ENCODE measurements around the gene ITPRIPL1.

ITPRIPL1 gene

DNA sequence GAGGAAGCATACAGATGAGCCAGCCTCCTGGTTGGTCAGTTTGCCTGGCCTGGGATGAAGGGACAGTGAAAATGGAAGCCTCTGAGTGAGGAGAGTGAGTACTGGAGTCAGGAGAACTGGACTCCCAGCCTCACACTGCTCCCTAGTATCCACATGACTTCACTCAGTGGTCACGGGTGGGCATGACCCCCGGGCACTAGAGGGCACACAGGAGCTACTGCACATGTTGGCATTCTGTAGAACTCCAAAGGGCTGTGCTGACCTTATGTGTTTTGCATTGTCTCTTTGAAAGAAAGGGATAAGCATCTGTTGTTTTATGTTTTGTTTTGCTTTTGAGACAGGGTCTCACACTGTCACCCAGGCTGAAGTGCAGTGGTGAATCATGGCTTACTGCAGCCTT lies 34.2 kb downstream of the ITPRIPL1 start:
- no peaks in the 10 kb centered on the region for H3K27me3 ChIP-seq (ENCODE audit: insufficient read depth, insufficient read length)
- no peak for DNase-seq (ENCODE audit: low read depth, low spot score)
- no peaks in the 10 kb centered on the region for H3K9me3 ChIP-seq (ENCODE audit: insufficient read depth, low read length)
- TF ChIP-seq YY1 (IDR thresholded peaks at IDR 0.05; ENCODE audit: insufficient read depth, insufficient read length) (no peak), ZNF274 (IDR thresholded peaks at IDR 0.05; ENCODE audit: low read depth, low read length) (no peak)
- H3K36me3 ChIP-seq (ENCODE audit: insufficient read depth, insufficient read length, low read length): peaks cover 95% of the 10 kb centered on the region
- H3K9ac ChIP-seq (ENCODE audit: insufficient read length, low read depth): no peak overlapping the region
- H3K4me1 ChIP-seq (ENCODE audit: insufficient read depth, insufficient read length): no peaks in the 10 kb centered on the region
- H3K4me3 ChIP-seq (ENCODE audit: insufficient read length, low read depth): no peak overlapping the region

DNA sequence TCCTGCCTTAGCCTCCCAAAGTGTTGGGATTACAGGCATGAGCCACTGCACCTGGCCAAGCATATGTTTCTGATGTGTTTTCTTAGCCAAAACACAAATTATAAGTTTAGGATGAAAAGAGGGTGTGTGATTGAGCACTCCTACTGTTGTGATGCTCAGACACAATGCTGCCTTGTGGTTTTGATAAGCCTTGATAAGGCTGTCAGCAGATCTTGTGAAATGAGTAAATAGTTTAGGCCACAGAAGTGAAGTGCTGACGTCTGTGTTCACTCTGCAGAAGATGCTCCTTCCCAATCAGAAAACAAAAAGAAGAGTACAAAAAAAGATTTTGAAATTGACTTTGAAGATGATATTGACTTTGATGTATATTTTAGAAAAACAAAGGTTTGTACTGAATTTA lies 34.7 kb downstream of the ITPRIPL1 start:
- H3K9me3 ChIP-seq (ENCODE audit: insufficient read depth, low read length): no peaks in the 10 kb centered on the region
- H3K9ac ChIP-seq (ENCODE audit: insufficient read length, low read depth): no peak overlapping the region
- no peak for DNase-seq (ENCODE audit: low read depth, low spot score)
- TF ChIP-seq SUZ12 (IDR thresholded peaks at IDR 0.05; ENCODE audit: extremely low read depth, insufficient read depth, insufficient read length): no peak
- no peak for TF ChIP-seq ZNF274 (IDR thresholded peaks at IDR 0.05; ENCODE audit: low read depth, low read length)
- TF ChIP-seq YY1 (IDR thresholded peaks at IDR 0.05; ENCODE audit: insufficient read depth, insufficient read length): no peak
- H3K27me3 ChIP-seq (ENCODE audit: insufficient read depth, insufficient read length): no peaks in the 10 kb centered on the region
- no peak overlapping the region for H3K4me3 ChIP-seq (ENCODE audit: insufficient read length, low read depth)
- H3K36me3 ChIP-seq (ENCODE audit: insufficient read depth, insufficient read length, low read length): peaks cover 95% of the 10 kb centered on the region
- no peaks in the 10 kb centered on the region for H3K4me1 ChIP-seq (ENCODE audit: insufficient read depth, insufficient read length)

DNA sequence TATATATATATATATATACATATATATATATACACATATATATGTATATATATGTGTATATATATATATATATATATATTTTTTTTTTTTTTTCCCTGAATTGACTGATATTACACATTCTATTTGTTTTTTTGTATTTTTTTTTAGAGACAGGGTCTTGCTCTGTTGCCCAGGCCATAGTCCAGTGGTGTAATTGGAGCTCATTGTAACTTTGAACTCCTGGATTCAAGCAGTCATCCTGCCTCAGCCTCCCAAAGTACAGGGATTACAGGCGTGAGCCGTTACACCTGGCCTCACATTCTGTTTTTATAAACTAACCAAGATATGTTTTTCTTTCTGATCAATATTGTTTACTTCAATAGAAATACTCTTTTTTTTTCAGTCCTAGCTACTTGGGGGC lies 36.6 kb downstream of the ITPRIPL1 start:
- no peaks in the 10 kb centered on the region for H3K4me1 ChIP-seq (ENCODE audit: insufficient read depth, insufficient read length)
- H3K4me3 ChIP-seq (ENCODE audit: insufficient read length, low read depth): no peak overlapping the region
- TF ChIP-seq SUZ12 (IDR thresholded peaks at IDR 0.05; ENCODE audit: extremely low read depth, insufficient read depth, insufficient read length) (no peak), ZNF274 (IDR thresholded peaks at IDR 0.05; ENCODE audit: low read depth, low read length) (no peak), YY1 (IDR thresholded peaks at IDR 0.05; ENCODE audit: insufficient read depth, insufficient read length) (no peak)
- no peaks in the 10 kb centered on the region for H3K9me3 ChIP-seq (ENCODE audit: insufficient read depth, low read length)
- DNase-seq (ENCODE audit: low read depth, low spot score): no peak
- H3K9ac ChIP-seq (ENCODE audit: insufficient read length, low read depth): no peak overlapping the region
- peaks cover 95% of the 10 kb centered on the region for H3K36me3 ChIP-seq (ENCODE audit: insufficient read depth, insufficient read length, low read length)
- no peaks in the 10 kb centered on the region for H3K27me3 ChIP-seq (ENCODE audit: insufficient read depth, insufficient read length)

DNA sequence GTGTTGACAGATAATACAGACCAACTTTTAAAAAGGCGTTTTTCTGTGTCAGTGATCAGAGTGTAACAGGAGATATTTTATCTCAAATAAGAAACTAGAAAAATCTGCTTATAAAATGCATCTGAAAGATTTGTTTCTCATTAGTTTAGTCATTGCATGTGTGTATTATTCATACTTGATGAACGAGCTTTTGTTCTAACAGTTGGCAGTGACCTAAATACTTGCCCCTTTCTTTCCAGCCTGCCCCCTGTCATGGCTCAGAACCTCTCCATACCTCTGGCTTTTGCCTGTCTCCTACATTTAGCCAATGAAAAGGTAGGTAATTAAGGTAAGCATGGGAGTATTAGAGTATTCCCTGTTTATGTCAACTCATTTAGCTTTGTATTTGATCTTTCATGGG lies 44.1 kb downstream of the ITPRIPL1 start:
- TF ChIP-seq SUZ12 (IDR thresholded peaks at IDR 0.05; ENCODE audit: extremely low read depth, insufficient read depth, insufficient read length) (no peak), YY1 (IDR thresholded peaks at IDR 0.05; ENCODE audit: insufficient read depth, insufficient read length) (no peak), ZNF274 (IDR thresholded peaks at IDR 0.05; ENCODE audit: low read depth, low read length) (no peak)
- no peaks in the 10 kb centered on the region for H3K27me3 ChIP-seq (ENCODE audit: insufficient read depth, insufficient read length)

DNA sequence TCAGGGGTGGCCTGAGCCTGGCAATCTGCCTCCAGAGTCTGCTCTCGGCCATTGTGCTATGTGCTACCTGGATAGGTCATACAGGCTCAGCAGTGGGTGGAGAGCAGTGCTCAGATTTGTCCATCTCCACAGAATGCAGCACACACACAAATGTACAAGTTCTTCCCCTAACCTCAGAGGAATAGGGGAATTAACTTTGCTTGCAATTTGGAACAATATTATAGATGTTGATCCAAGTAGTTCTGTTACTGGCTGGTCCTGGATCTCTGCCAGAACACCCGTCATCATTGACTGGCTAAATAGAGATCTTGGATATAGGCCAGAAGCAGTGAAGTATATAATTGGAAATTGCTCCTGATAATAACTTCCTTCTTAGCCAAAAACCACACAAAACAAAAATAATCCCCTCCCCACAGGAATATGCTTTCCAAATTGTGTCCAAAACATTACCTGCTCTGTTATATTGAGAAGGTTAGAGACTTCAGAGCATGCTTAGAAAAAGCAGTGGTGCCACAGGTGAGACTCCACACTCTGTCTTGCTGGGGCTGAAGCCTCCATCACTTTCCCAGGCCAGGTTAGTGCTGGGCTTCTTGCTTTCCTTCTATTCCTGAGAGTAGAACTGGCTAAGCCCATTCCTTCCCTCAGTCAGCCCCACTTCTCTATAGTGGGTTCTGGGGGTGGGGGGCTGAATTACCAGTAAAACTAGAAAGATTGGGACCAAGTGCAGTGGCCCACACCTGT lies 49.3 kb downstream of the ITPRIPL1 start:
- H3K36me3 ChIP-seq (ENCODE audit: insufficient read depth, insufficient read length, low read length): peaks cover 48% of the 10 kb centered on the region
- peaks cover 24% of the 10 kb centered on the region for H3K9me3 ChIP-seq (ENCODE audit: insufficient read depth, low read length)
- DNase-seq (ENCODE audit: low read depth, low spot score): no peak
- H3K27me3 ChIP-seq (ENCODE audit: insufficient read depth, insufficient read length): no peaks in the 10 kb centered on the region
- H3K9ac ChIP-seq (ENCODE audit: insufficient read length, low read depth): no peak overlapping the region
- TF ChIP-seq YY1 (IDR thresholded peaks at IDR 0.05; ENCODE audit: insufficient read depth, insufficient read length): no peak
- TF ChIP-seq ZNF274 (IDR thresholded peaks at IDR 0.05; ENCODE audit: low read depth, low read length): no peak
- no peaks in the 10 kb centered on the region for H3K4me1 ChIP-seq (ENCODE audit: insufficient read depth, insufficient read length)
- no peak overlapping the region for H3K4me3 ChIP-seq (ENCODE audit: insufficient read length, low read depth)

More for the DNA sequence above, 44.1 kb downstream of the ITPRIPL1 start:
- Histone ChIP-seq H3K9ac (ENCODE audit: insufficient read length, low read depth) (no peak overlapping the region), H3K4me1 (ENCODE audit: insufficient read depth, insufficient read length) (no peaks in the 10 kb centered on the region), H3K9me3 (ENCODE audit: insufficient read depth, low read length) (no peaks in the 10 kb centered on the region), H3K4me3 (ENCODE audit: insufficient read length, low read depth) (no peak overlapping the region), H3K36me3 (ENCODE audit: insufficient read depth, insufficient read length, low read length) (peaks cover 94% of the 10 kb centered on the region)
- no peak for DNase-seq (ENCODE audit: low read depth, low spot score)

Measured in NT2/D1 (cell line).